GM21515 (cell line): ENCODE data around the gene FNIP1.
A peak's percentile ranks its signal among the peaks of the same experiment; 100 is the strongest.
"Not testable (repeated sequence)": the region's sequence is repeated elsewhere in the genome, so short reads cannot be mapped to it uniquely, and the experiment has no call there.

Source experiments
- ATAC-seq: cut with Tn5 transposase; IDR thresholded peaks from one replicate; pipeline ENCODE4 v1.9.1; 2021; ENCODE audit not compliant: unreplicated experiment

The FNIP1 gene

GRCh38 chr5:131641494-131641893 is 155.3 kb downstream of the FNIP1 start:
- ATAC-seq = no peak

- no peak for ATAC-seq
Observed at GRCh38 chr5:131640043-131640856, 156.6 kb downstream of the FNIP1 start.

- ATAC-seq = no peak
Observed at GRCh38 chr5:131639148-131639547, 157.7 kb downstream of the FNIP1 start.

- ATAC-seq = no peak
Observed at GRCh38 chr5:131637694-131638093, 159.1 kb downstream of the FNIP1 start.

GRCh38 chr5:131635684-131636572 is 160.9 kb downstream of the FNIP1 start:
- ATAC-seq = no peak

GRCh38 chr5:131634996-131635683 is 161.7 kb downstream of the FNIP1 start, which contains the start of gene RAPGEF6:
TSS of gene RAPGEF6 (minus strand) at chr5:131635229. CDS start at chr5:131635030, 199 bp downstream.
- ATAC-seq = peak; percentile 87

GRCh38 chr5:131634666-131634995 is 162.2 kb downstream of the FNIP1 start:
- peak; percentile 18 for ATAC-seq

- ATAC-seq = no peak
Observed at GRCh38 chr5:131634238-131634637, 162.6 kb downstream of the FNIP1 start.

- ATAC-seq = no peak
Observed at GRCh38 chr5:131633830-131634229, 163.0 kb downstream of the FNIP1 start.

GRCh38 chr5:131630963-131631350 is 165.9 kb downstream of the FNIP1 start:
- no peak for ATAC-seq

- ATAC-seq = no peak
Observed at GRCh38 chr5:131630208-131630962, 166.4 kb downstream of the FNIP1 start.

- ATAC-seq = no peak
Observed at GRCh38 chr5:131628990-131629389, 167.8 kb downstream of the FNIP1 start.

GRCh38 chr5:131627207-131627865 is 169.5 kb downstream of the FNIP1 start:
- no peak for ATAC-seq

- no peak for ATAC-seq
Observed at GRCh38 chr5:131622633-131623032, 174.2 kb downstream of the FNIP1 start.

- not testable (repeated sequence) for ATAC-seq
Observed at GRCh38 chr5:131621164-131621563, 175.7 kb downstream of the FNIP1 start.

- ATAC-seq = no peak
Observed at GRCh38 chr5:131619102-131619501, 177.7 kb downstream of the FNIP1 start.

- no peak for ATAC-seq
Observed at GRCh38 chr5:131617140-131617822, 179.5 kb downstream of the FNIP1 start.

GRCh38 chr5:131615957-131616356 is 180.9 kb downstream of the FNIP1 start:
- no peak for ATAC-seq

- no peak for ATAC-seq
Observed at GRCh38 chr5:131613423-131613822, 183.4 kb downstream of the FNIP1 start.

- ATAC-seq = no peak
Observed at GRCh38 chr5:131611064-131611381, 185.8 kb downstream of the FNIP1 start.
